NCI-H345 (cell line): ENCODE data around the gene TMEM97.
"Not testable (repeated sequence)": the region's sequence is repeated elsewhere in the genome, so short reads cannot be mapped to it uniquely, and the experiment has no call there.

Source experiments
- DNase-seq: peaks from one replicate; lab custom pipeline; 2025; lab: John Stamatoyannopoulos, UW

Gene TMEM97

DNA sequence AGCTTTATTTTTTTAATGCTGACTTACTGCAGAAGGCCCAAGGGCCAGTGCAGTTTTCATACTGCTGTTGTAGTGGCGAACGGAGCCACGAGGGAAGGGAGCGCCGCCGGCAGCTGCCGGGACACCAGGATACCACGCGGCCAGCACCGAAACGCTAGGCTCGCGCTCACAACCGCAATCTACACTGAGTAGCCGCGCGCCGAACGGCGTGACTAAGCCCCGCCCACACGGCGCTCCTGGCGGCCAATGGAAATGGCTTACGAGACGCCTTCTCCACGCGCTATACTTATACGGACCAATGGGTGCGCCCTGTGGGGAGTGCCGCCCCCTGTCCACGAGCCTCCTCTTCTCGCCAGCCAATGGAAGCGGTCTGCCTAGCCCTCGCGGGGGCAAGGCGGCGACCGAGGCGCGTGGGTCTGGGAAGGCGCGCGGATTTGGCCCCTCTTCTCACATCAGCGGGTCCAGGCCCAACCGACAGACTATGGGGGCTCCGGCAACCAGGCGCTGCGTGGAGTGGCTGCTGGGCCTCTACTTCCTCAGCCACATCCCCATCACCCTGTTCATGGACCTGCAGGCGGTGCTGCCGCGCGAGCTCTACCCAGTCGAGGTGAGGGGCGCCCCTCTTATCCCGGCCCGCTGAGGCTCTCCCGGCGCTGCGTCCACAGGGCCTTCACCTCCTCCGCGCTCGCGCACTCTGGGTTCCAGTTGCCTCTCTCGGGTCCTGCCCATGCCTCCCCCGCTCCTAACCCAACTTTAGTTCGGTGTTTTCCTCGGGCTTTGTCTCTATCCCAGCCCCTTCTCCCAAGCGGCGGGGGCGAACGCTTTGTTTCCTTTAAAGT, at the start of gene TMEM97:
Gene TMEM97, plus strand, starts transcription at position 442 of the 839 bp plus-strand sequence. Its CDS starts 40 bp downstream, at position 482.
- DNase-seq, result peak; percentile 98

DNA sequence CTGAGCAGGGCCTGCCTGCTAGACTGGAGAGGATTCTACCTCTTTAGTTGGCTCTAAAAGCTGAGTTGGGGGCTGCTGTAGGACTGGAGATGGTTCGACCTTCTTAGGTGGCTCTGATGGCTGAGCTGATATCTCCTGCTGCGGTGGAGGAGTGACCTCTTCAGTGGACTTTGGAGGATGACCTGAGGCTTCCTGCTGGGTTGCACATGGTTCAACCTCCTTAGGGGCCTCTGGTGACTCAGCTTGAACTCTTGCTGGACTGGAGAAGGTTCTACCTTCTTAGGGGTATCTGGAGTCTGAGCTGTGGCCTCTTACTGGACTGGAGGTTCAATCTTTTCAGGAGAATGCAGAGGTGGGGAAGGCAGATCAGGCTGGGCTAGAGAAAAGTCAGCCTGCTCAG, 48.9 kb upstream of the TMEM97 start:
- DNase-seq, result no peak

- no peak for DNase-seq
Observed at GRCh38 chr17:28270926-28271325, 48.1 kb upstream of the TMEM97 start.

DNA sequence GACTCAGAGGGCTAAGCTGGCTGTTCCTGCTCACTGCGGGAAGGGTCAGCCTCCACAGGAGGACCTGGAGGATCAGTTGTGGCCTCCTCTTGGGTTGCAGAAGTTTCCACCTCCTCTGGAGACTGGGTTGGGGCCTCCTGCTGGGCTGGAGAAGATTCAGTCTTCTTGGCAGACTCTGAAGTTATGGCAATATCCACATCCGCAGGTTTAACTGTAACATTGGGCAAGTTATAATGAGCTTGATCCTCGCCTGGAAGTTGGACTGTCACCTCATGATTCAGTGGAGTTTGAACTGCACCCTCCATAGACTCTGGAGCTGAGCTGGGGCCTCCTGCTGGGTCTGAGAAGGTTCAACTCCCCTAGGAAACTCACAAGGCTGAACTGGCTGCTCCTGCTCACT, 47.6 kb upstream of the TMEM97 start:
- no peak for DNase-seq

DNA sequence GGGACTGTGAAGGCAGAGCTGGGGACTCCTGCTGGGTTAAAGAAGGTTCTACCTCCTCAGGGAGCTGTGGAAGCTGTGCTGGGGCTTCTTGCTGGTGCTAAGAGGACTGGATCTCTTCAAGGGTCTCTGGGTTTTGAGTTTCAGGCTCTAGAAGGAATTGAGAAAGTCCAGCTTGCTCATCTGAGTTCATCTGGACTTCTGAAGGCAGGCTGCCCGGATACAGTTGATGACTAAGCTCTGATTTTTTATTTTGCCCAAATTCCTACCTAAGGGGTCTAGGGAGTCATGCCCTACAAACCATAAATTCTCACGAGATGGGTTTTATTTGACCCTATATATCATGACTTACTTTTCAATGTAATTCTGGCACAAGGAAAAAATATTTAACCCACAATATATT, 46.8 kb upstream of the TMEM97 start:
- DNase-seq, result no peak

DNA sequence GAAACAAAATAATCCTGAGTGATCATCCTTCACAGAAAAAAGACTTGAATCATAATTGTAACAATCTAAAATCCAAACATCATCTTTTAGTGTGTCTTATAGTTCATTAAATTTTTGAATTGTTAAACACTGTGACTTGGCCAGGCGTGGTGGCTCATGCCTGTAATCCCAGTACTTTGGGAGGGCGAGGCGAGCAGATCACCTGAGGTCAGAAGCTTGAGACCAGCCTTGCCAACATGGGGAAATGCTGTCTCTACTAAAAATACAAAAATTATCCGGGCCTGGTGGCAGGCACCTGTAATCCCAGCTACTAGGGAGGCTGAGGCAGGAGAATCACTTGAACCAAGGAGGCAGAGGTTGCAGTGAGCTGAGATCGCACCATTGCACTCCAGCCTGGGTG, 45.7 kb upstream of the TMEM97 start:
- DNase-seq, result not testable (repeated sequence)

DNA sequence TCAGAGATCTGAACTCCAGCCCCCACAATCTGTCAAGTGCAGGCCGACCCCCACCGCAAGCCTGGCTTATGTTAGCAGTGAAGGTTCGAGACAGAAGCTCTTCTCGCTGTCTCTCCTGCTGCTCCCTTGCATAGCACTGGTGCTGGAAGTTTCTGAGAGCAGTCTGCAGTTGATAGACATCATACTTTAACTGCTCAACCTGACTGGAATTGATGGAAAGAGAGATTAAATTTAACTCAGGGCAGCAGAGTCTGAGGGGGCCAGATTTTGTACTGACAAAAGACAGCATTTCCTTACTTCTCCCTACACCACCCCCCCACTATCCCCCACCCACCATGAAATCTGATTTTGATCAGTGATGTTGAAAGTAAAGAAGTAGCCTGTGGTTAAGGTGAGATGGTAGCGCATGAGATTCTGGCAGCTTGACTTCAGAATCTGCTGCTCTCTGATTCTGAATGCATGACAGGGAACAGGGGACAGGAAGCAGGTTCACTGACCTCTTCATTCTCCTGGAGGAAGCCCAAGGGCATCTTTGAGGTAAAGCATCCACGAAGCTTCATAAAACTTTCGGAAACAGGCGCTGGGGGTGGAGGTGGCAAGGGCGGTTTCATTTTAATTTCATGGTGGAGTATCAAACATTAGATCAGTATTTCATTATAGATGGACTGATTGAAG, 44.3 kb upstream of the TMEM97 start:
- no peak for DNase-seq

DNA sequence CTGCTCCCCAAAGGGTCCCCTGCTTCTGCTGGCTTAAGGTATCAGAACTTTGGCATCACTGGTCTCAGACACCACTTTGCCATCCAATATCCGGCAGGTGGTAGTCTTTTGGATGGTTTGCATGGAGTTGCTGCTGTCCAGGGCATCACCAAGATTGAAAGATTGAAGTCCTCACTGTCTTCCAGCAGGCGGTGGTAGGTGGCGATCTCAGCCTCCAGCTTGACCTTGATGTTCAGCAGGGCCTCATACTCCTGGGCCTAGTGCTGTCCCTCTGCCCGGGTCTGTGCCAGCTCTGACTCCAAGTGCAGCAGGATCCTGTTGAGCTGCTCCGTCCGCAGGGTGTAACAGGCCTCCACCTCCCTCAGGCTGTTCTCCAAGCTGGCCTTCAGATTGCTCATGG, 43.0 kb upstream of the TMEM97 start:
- DNase-seq, result no peak

DNA sequence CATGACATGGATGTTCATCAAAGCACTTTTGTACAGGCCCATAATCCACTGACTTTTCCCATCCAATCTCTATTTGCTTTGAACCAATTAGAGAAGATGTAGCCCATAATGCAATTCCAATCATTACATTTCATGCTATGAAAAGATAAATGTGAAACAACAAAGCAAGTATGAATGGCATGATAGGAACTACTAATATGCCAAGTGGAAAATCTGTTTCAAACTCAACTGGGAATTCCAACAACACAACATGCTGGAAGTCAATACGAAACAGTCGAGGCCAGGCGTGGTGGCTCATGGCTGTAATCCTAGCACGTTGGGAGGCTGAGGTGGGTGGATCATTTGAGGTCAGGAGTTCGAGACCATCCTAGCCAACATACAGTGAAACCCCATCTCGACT, 39.6 kb upstream of the TMEM97 start:
- no peak for DNase-seq

DNA sequence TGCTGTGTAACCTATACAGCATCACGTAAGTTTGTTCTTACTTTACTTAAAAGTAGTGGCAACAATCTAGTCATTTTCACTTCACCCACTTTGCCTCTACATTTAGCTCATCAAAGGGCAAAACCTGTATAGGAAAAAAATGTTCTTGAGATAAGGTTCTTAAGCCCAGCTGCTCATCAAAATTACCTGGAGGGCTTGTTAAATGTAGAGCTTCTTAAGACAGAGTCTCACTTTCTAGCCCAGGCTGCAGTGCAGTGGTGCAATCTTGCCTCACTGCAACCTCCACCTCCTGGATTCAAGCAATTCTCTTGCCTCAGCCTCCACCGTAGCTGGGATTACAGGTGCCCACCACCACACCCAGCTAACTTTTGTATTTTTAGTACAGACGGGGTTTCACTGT, 38.2 kb upstream of the TMEM97 start:
- no peak for DNase-seq

- DNase-seq, result peak; percentile 69
Observed at GRCh38 chr17:28282596-28282995, 36.4 kb upstream of the TMEM97 start.

- DNase-seq, result no peak
Observed at GRCh38 chr17:28285965-28286364, 33.0 kb upstream of the TMEM97 start.

GRCh38 chr17:28290703-28291102, 28.3 kb upstream of the TMEM97 start:
- DNase-seq, result no peak

DNA sequence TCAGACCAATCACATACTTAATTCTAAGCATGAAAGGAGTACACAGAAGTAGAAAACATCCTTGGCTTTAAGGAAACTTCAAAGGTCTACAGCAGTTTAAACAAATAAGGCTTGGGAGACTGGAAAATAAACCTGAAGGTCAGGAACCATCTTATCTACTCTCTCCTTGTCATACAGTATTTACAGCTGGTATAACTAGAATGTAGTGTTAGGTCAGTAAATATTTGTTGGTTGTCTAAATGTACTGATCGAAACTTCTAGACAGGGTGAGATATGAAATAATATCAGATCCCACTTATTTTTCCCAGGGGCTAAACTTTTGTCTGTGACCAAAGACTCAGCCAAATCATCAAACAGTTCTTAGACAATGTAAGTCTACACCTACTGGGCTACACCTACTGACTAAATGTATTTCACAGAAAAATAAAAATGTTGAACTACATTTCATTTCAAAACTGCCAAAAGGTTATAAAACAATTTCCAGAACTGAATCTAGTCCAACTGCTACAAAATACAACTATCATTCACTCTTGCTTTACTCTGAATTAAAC, 27.1 kb upstream of the TMEM97 start:
- DNase-seq, result no peak

GRCh38 chr17:28292878-28293277, 26.1 kb upstream of the TMEM97 start:
- not testable (repeated sequence) for DNase-seq

DNA sequence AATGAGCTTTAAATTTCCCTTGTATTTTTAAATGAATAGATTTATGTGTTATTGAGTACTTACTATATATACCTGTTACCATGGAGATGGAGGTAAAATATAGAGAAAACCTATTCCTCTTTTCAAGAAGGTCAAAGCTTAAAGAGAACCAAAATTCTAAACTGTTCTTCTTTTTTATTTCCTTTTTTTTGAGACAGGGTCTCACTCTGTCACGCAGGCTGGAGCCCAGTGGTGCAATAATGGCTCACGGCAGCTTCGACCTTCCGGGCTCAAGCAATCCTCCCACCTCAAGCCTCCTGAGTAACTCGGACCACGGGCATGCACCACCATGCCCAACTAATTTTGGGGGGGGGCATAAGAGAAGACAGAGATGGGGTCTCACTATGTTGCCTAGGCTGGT, 25.0 kb upstream of the TMEM97 start:
- DNase-seq, result no peak

DNA sequence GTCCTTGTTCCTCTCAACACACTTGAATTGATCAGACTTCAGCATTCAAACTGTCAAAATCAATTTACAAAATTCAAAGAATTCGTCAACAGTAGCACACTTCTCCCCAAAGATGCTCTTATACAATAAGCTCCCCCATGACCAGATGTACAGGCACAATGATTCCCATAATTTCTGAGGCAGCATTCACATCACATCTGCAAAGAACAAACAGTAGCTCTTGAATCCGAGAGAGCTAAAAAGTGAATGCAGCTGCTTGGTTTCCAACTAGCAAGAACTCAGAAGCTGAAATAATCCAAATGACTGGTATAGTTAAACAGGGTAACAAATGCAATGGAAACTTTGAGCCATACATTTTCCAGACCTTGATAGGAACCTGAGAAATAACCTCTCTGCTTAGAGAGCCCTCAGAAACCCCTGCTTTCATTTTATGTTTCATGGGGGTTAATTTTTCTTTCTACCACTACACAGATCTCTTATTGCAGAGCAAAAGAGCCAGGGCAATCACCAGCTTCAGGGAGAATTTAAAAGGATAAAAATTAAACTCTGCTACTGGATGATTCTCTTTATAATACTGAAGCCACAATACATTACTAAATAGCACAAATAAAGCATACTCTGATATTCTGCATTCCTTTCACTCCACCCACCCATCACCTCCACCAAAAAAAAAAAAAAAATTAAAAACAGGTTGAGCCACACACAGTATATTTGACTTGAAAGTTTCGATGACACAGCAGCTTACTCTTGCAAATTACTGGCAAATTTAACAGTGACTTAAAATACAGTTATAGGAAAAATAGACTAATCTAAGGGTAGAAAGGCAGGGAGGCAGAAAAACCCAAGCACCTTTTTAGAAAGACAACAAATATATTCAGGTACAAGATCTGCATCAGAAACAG, 23.1 kb upstream of the TMEM97 start:
- no peak for DNase-seq

DNA sequence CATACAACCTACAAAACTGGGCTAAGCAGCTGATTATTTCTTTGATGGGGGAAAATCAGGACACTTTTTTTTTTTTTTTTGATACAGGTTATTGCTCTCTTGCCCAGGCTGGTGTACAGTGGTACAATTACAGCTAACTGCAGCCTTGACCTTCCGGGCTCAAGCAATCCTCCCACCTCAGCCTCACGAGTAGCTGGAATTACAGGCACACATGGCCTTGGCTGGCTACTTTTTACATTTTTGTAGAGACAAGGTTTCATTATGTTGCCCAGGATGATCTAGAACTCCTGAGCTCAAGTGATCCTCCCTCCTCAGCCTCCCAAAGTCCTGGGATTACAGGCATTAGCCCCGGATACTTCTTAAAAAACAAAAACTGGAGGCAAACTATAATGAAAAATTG, 20.6 kb upstream of the TMEM97 start:
- DNase-seq, result no peak

- no peak for DNase-seq
Observed at GRCh38 chr17:28306954-28307401, 12.0 kb upstream of the TMEM97 start.

DNA sequence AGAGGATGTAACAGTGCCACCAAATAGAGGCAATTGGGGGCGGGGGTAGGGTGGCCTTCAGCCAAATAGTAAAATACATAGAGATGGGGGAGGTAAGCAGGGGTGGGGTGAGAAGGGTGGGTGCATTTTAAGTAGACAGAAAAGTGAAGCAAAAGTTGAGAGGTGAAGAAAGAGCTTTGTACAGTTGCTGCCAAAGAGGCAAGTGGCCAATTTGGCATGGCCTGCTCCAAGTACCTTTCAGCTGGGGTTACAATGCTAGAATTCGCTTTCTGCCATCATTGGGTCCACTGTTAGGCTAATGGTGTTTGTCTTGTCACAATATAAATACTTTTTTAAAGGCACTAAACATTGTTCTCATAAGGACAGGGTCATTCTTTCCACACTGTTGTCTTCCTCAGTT, 5.2 kb upstream of the TMEM97 start:
- no peak for DNase-seq

- DNase-seq, result no peak
Observed at GRCh38 chr17:28315846-28316705, 2.9 kb upstream of the TMEM97 start.
